ENCODE measurements around the gene GREM2. TPM values are rescaled to one million over a fixed set of nuclear protein-coding genes. Genes with fewer than 3 reads are reported as not detected.

The GREM2 gene
- total RNA-seq, 1 donor from 2014 or later = 1.2 TPM

DNA sequence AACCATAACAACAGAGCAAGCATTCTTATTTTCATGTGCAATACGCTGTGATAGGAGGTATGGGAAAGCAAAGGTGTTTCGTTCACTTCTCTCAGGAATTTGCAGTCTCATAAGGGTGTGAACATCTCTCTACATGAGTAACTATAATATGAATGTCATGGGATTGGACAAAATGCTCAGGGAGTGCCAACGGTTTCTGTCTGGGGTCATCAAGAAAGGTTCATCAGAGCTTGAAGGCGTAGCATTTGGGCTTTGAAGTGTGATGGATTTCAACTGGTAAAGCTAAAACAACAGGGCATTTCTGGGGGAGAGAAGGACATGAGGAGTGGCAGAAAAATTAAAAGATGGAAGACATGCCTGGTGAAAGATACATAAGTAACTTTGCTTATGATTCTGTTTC, 32.4 kb downstream of the GREM2 start:
- no peak for DNase-seq (ENCODE audit: extremely low spot score in 2 of 2)
- H3K4me1 ChIP-seq = no peaks in the 10 kb centered on the region
- no peak overlapping the region for H3K27ac ChIP-seq
- TF ChIP-seq, protein P1, sequence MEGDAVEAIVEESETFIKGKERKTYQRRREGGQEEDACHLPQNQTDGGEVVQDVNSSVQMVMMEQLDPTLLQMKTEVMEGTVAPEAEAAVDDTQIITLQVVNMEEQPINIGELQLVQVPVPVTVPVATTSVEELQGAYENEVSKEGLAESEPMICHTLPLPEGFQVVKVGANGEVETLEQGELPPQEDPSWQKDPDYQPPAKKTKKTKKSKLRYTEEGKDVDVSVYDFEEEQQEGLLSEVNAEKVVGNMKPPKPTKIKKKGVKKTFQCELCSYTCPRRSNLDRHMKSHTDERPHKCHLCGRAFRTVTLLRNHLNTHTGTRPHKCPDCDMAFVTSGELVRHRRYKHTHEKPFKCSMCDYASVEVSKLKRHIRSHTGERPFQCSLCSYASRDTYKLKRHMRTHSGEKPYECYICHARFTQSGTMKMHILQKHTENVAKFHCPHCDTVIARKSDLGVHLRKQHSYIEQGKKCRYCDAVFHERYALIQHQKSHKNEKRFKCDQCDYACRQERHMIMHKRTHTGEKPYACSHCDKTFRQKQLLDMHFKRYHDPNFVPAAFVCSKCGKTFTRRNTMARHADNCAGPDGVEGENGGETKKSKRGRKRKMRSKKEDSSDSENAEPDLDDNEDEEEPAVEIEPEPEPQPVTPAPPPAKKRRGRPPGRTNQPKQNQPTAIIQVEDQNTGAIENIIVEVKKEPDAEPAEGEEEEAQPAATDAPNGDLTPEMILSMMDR (IDR thresholded peaks at IDR 0.05) = no peak
- no peak for TF ChIP-seq POLR2A (IDR thresholded peaks at IDR 0.05)
- H3K4me3 ChIP-seq = no peak overlapping the region
- H3K36me3 ChIP-seq = no peaks in the 10 kb centered on the region
- no peaks in the 10 kb centered on the region for H3K27me3 ChIP-seq
- intact Hi-C loops (cut with DNase I) = no loop called here
- H3K9me3 ChIP-seq = no peaks in the 10 kb centered on the region

DNA sequence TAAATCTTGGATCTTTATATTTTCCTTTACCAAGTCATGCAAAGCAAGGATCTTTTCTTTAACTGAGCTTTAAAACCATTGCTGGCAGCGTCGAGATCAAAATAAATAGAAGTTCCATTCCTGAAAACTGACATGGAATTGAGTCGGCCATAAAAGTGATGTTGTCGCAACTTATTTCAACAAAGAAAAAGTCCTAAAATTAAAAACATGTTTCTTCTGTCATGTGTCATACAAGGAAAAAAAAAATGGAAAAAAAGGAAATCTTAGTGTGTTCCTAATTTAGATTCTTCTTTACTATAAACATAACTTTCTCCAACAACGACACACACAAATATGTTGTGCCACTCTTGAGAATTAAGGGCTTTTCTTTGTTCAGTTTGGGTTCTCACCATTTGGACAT, 34.9 kb downstream of the GREM2 start:
- no peaks in the 10 kb centered on the region for H3K4me1 ChIP-seq
- DNase-seq (ENCODE audit: extremely low spot score in 2 of 2) = no peak
- no peaks in the 10 kb centered on the region for H3K27me3 ChIP-seq
- no peaks in the 10 kb centered on the region for H3K9me3 ChIP-seq
- no peak overlapping the region for H3K4me3 ChIP-seq
- no peak overlapping the region for H3K27ac ChIP-seq
- intact Hi-C loops (cut with DNase I) = no loop called here
- no peak for TF ChIP-seq POLR2A (IDR thresholded peaks at IDR 0.05)
- TF ChIP-seq, protein P1 (IDR thresholded peaks at IDR 0.05) = no peak
- no peak for TF ChIP-seq POLR2AphosphoS5 (IDR thresholded peaks at IDR 0.05; ENCODE audit: insufficient read depth in 1 of 2, low read depth in 1 of 2)
- H3K36me3 ChIP-seq = no peaks in the 10 kb centered on the region

DNA sequence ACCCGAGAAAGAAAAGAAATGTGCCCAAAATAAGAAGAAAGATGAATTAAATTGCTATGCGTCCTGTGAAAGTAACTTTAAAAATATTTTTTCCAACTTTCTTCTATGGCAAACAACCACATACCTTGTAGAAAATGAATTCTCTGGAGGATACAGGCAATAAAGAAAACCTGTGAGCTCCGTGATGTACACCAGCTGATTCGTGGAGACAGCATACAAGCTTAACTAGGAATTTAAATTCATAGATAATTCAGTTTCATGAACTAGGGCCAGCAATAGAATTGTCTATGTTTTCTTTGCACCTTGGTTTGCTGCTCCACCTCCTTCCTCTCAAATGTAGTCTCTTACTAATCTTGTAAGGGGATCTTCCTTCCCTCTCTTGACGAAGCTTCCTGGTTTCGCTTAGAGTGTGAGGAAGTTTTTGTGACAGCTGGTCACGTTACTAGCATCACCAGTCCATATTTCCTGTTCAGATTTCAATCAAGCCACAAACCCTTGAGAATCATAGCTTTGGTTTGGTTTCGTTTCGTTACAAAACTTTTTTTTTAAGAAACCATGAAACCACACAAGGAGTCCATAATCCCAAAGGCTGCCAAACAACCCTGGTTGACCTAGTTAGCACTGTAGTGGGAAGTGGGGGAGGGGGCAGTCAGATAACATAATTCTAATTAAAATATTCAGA, 35.8 kb downstream of the GREM2 start:
- Histone ChIP-seq H3K9me3 (no peaks in the 10 kb centered on the region), H3K4me1 (no peaks in the 10 kb centered on the region), H3K27me3 (no peaks in the 10 kb centered on the region), H3K27ac (no peak overlapping the region), H3K4me3 (no peak overlapping the region), H3K36me3 (no peaks in the 10 kb centered on the region)
- no peak for TF ChIP-seq POLR2AphosphoS5 (IDR thresholded peaks at IDR 0.05; ENCODE audit: insufficient read depth in 1 of 2, low read depth in 1 of 2)
- no peak for TF ChIP-seq POLR2A (IDR thresholded peaks at IDR 0.05)
- TF ChIP-seq, protein P1 (IDR thresholded peaks at IDR 0.05) = no peak
- intact Hi-C loops (cut with DNase I) = no loop called here
- DNase-seq (ENCODE audit: extremely low spot score in 2 of 2) = no peak

DNA sequence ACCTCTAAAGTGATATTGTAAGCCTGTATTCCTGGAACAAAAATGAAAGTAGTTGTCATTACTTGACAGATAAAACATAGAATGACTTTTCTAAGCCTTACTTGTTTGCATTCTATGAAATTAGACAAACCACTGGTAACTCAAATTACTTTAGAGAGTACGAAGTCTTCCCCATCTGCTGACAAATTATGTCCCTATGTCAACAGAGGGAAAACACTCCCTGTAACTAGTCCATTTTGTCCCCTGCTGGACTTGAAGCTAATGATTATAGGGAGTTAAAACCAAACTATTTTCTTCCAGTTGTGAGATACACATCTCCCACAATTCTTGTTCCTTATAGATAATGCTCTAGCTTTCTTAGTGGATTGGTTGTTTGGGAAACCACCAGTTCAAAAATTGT, 39.6 kb downstream of the GREM2 start:
- Histone ChIP-seq H3K27me3 (no peaks in the 10 kb centered on the region), H3K4me3 (no peak overlapping the region), H3K4me1 (no peaks in the 10 kb centered on the region), H3K36me3 (no peaks in the 10 kb centered on the region), H3K9me3 (no peaks in the 10 kb centered on the region), H3K27ac (no peak overlapping the region)
- TF ChIP-seq POLR2AphosphoS5 (IDR thresholded peaks at IDR 0.05; ENCODE audit: insufficient read depth in 1 of 2, low read depth in 1 of 2) = no peak
- TF ChIP-seq, protein P1 (IDR thresholded peaks at IDR 0.05) = no peak
- no peak for TF ChIP-seq POLR2A (IDR thresholded peaks at IDR 0.05)
- intact Hi-C loops (cut with DNase I) = no loop called here
- DNase-seq (ENCODE audit: extremely low spot score in 2 of 2) = no peak

DNA sequence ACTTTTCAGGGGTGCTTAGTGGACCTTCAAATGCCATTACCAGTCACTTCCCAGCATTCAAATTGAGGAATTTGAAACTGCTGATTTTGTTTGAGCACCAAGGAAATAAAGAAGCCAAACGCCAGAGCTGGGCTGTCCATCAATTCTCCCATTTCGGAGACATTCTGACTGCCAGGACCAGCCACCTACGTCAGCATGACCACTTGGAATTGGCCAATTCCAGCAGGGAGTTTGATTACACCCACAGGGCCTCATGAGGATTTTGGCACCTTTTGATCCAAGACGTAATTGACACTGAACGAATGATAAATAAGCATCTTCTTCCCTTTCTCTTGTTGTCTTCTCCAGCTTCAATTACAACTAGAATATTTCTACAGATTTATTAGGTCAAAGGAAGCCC, 40.2 kb downstream of the GREM2 start:
- no peak for TF ChIP-seq POLR2AphosphoS5 (IDR thresholded peaks at IDR 0.05; ENCODE audit: insufficient read depth in 1 of 2, low read depth in 1 of 2)
- TF ChIP-seq POLR2A (IDR thresholded peaks at IDR 0.05) = no peak
- TF ChIP-seq, protein P1 (IDR thresholded peaks at IDR 0.05) = no peak
- intact Hi-C loops (cut with DNase I) = no loop called here
- H3K4me3 ChIP-seq = no peak overlapping the region
- H3K27ac ChIP-seq = no peak overlapping the region
- no peaks in the 10 kb centered on the region for H3K36me3 ChIP-seq
- H3K4me1 ChIP-seq = no peaks in the 10 kb centered on the region
- no peak for DNase-seq (ENCODE audit: extremely low spot score in 2 of 2)
- H3K27me3 ChIP-seq = no peaks in the 10 kb centered on the region
- H3K9me3 ChIP-seq = no peaks in the 10 kb centered on the region
